H1 (cell line): ENCODE data around the gene POU2F1.

ENCODE experiments used
- CTCF ChIP-seq, 3 experiments: IDR thresholded peaks; 1 replicate in 2 of 3; 2 replicates in 1 of 3; pipeline versions ENCODE4 v1.5.1 to v1.6.1; 2011; ENCODE audit warnings: low read length in 3 of 3, mild to moderate bottlenecking in 3 of 3, inconsistent platforms in 2 of 3, low read depth in 1 of 3, moderate library complexity in 1 of 3; ENCODE audit not compliant: insufficient read depth in 1 of 3; ENCODE audit errors: control extremely low read depth in 1 of 3
- POLR2A ChIP-seq, 2 experiments: IDR thresholded peaks; 1 replicate in 1 of 2; 2 replicates in 1 of 2; pipeline ENCODE4 v1.6.1; 2011; ENCODE audit warnings: low read depth in 2 of 2, low read length in 2 of 2, mild to moderate bottlenecking in 2 of 2; ENCODE audit errors: control extremely low read depth in 1 of 2
- SAP30 ChIP-seq: fragments of 300-600 bp; sonication (generic); IDR thresholded peaks from 2 replicates; pipeline ENCODE4 v1.7.1; 2012; ENCODE audit warnings: low read length, moderate library complexity, mild to moderate bottlenecking, inconsistent platforms; ENCODE audit not compliant: insufficient read depth, insufficient replicate concordance

GRCh38 chr1:167452483-167452882 is 231.8 kb downstream of the POU2F1 start:
- TF ChIP-seq SAP30 (no peak), CTCF (IDR thresholded peaks at IDR 0.05; ENCODE audit: control extremely low read depth in 1 of 3, insufficient read depth in 1 of 3, low read depth in 1 of 3, low read length in 3 of 3) (no peak), POLR2A (IDR thresholded peaks at IDR 0.05; ENCODE audit: control extremely low read depth in 1 of 2, low read depth in 2 of 2, low read length in 2 of 2) (no peak)
